ENCODE results near the gene HAGH. TPM values are rescaled to one million over a fixed set of nuclear protein-coding genes. Genes with fewer than 3 reads are reported as not detected.

Gene HAGH
- total RNA-seq, 4 donors from 2014 or later = 91.7 to 150 (median 119) TPM

DNA sequence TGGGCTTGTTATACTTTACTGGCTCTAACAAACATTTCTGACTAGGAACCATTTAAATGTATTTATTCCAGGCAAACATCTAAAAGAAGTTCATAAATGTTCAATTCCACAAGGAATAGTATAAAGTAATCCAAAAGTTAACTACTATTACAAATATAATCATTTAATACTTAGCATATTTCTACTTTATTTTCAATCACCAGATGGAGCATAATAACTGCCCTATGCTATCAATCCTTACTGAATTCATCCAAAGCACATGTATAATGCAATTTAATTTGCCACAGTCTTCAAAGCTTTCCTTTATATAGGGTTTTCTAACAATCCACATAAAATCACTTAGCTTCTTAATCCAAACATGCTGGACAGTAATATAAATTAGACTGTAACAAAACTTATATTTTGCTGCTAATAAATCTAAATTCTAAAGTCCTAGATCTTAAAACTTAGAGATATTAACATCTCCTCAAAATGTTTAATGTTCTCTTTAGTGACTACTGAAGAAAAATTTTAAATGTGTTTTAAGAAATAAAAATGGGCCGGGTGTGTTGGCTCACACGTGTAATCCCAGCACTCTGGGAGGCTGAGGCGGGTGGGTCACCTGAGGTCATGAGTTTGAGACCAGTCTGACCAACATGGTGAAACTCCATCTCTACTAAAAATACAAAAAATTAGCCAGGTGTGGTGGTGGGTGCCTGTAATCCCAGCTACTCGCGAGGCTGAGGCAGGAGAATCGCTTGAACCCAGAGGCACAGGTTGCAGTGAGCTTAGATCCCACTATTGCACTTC lies 39.5 kb upstream of the HAGH start:
- Histone ChIP-seq H3K27me3 (no peaks in the 10 kb centered on the region), H3K9me3 (no peaks in the 10 kb centered on the region), H3K4me3 (replicated peaks in 1 of 3) (no peak overlapping the region), H3K4me1 (peaks cover 0 to 3% of the 10 kb centered on the region in 2 donors), H3K27ac (no peak overlapping the region), H3K36me3 (no peaks in the 10 kb centered on the region)
- intact Hi-C loops (cut with DNase I) = no loop called here
- 81 to 82% methylated on average over 6 of the region's 6 CpGs for WGBS, 2 donors
- TF ChIP-seq, protein P1, sequence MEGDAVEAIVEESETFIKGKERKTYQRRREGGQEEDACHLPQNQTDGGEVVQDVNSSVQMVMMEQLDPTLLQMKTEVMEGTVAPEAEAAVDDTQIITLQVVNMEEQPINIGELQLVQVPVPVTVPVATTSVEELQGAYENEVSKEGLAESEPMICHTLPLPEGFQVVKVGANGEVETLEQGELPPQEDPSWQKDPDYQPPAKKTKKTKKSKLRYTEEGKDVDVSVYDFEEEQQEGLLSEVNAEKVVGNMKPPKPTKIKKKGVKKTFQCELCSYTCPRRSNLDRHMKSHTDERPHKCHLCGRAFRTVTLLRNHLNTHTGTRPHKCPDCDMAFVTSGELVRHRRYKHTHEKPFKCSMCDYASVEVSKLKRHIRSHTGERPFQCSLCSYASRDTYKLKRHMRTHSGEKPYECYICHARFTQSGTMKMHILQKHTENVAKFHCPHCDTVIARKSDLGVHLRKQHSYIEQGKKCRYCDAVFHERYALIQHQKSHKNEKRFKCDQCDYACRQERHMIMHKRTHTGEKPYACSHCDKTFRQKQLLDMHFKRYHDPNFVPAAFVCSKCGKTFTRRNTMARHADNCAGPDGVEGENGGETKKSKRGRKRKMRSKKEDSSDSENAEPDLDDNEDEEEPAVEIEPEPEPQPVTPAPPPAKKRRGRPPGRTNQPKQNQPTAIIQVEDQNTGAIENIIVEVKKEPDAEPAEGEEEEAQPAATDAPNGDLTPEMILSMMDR (IDR thresholded peaks at IDR 0.05) = no peak
- no peak for DNase-seq

DNA sequence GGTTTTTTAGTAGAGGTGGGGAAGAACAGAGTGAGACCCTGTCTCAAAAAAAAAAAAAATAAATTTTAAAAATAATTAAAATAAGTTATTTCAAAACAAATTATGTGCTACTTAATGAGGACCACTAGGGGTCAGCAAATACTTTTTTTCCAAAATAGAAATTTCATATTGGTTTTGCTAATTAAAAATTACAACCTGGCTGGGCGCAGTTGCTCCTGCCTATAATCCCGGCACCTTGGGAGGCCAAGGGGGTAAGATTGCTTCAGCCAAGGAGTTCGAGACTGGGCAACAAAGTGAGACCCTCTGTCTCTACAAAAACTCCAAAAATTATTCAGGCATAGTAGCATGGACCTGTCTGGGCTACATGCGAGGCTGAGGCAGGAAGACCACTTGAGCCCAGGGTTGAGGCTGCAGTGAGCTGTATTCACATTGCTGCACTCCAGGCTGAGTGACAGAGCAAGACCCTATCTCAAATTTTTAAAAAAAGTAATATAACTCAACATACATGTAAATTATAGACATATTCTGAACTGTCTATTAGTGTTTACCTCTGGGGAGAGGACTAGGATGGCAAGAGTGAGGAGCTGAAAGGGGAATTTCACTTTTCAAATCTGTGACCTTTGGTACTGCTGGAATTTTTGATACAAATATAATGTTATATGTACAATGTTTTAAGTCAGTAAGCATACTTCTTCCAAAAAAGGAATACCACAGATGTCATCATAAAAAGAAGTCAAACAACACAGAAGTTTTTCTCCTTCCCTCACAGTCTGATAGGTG lies 37.2 kb upstream of the HAGH start:
- Histone ChIP-seq H3K4me3 (replicated peaks in 1 of 3) (no peak overlapping the region), H3K27ac (no peak overlapping the region), H3K27me3 (no peaks in the 10 kb centered on the region), H3K9me3 (no peaks in the 10 kb centered on the region), H3K36me3 (no peaks in the 10 kb centered on the region), H3K4me1 (no peaks in the 10 kb centered on the region)
- peak; percentile 8 to 17 for DNase-seq
- WGBS, 2 donors = 4% methylated on average over 4 of the region's 4 CpGs
- intact Hi-C loops (cut with DNase I) = loop anchor here (2.0 kb wide), 1 partner anchor 63 kb away; no protein-coding TSS in a partner anchor
- TF ChIP-seq, protein P1 (IDR thresholded peaks at IDR 0.05) = peak; percentile 33 to 79 (median 47)
- no peak for TF ChIP-seq POLR2A (IDR thresholded peaks at IDR 0.05)

DNA sequence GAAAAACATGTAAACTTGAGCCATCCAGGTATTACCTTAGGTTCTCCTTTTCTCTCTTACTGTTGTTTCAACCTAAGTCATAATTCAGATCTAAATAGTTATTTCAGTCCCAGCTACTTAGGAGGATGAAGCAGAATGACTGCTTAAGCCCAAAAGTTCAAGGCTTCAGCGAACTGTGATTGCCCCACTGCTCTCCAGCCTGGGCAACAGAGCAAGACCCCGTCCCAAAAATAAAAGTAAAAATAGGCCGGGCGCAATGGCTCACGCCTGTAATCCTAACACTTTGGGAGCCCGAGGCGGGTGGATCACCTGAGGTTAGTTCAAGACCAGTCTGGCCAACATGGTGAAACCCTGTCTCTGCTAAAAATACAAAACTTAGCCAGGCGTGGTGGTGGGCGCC lies 35.8 kb upstream of the HAGH start:
- no peak for DNase-seq
- Histone ChIP-seq H3K4me3 (replicated peaks in 1 of 3) (no peak overlapping the region), H3K27ac (no peak overlapping the region), H3K27me3 (no peaks in the 10 kb centered on the region), H3K36me3 (no peaks in the 10 kb centered on the region), H3K4me1 (no peaks in the 10 kb centered on the region), H3K9me3 (no peaks in the 10 kb centered on the region)
- TF ChIP-seq POLR2A (IDR thresholded peaks at IDR 0.05) = no peak
- TF ChIP-seq, protein P1 (IDR thresholded peaks at IDR 0.05) = no peak
- 80 to 82% methylated on average over 9 of the region's 9 CpGs for WGBS, 2 donors
- intact Hi-C loops (cut with DNase I) = loop anchor here (2.0 kb wide), 1 partner anchor 64 kb away; no protein-coding TSS in a partner anchor

GRCh38 chr16:1861730-1862129 lies 35.1 kb upstream of the HAGH start:
- intact Hi-C loops (cut with DNase I) = loop anchor here (2.0 kb wide), 1 partner anchor 65 kb away; no protein-coding TSS in a partner anchor
- Histone ChIP-seq H3K4me1 (no peaks in the 10 kb centered on the region), H3K36me3 (no peaks in the 10 kb centered on the region), H3K4me3 (replicated peaks in 1 of 3) (no peak overlapping the region), H3K27ac (no peak overlapping the region), H3K27me3 (no peaks in the 10 kb centered on the region), H3K9me3 (no peaks in the 10 kb centered on the region)
- TF ChIP-seq, protein P1 (IDR thresholded peaks at IDR 0.05) = no peak
- no peak for TF ChIP-seq POLR2A (IDR thresholded peaks at IDR 0.05)
- 70 to 71% methylated on average over 5 of the region's 5 CpGs for WGBS, 2 donors
- DNase-seq = no peak

GRCh38 chr16:1859650-1860049 lies 33.0 kb upstream of the HAGH start:
- Histone ChIP-seq H3K27me3 (no peaks in the 10 kb centered on the region), H3K27ac (no peak overlapping the region), H3K4me1 (no peaks in the 10 kb centered on the region), H3K4me3 (replicated peaks in 1 of 3) (no peak overlapping the region), H3K9me3 (no peaks in the 10 kb centered on the region), H3K36me3 (no peaks in the 10 kb centered on the region)
- peak; percentile 48 to 75 for DNase-seq
- TF ChIP-seq, protein P1 (IDR thresholded peaks at IDR 0.05) = no peak
- no peak for TF ChIP-seq POLR2A (IDR thresholded peaks at IDR 0.05)
- intact Hi-C loops (cut with DNase I) = no loop called here
- 16 to 18% methylated on average over 6 to 8 of the region's 8 CpGs for WGBS, 2 donors
